ENCODE results near the gene NRSN1.
"Not testable (repeated sequence)": the region's sequence is repeated elsewhere in the genome, so short reads cannot be mapped to it uniquely, and the experiment has no call there.

The NRSN1 gene

GRCh38 chr6:24117021-24117420, 9.0 kb upstream of the NRSN1 start:
- Mint-ChIP-seq H3K4me1 (ENCODE audit: low read depth) (no peaks in the 10 kb centered on the region), H3K9me3 (no peaks in the 10 kb centered on the region), H3K27me3 (no peaks in the 10 kb centered on the region), H3K4me3 (no peak overlapping the region), H3K36me3 (ENCODE audit: low read depth) (no peaks in the 10 kb centered on the region), H3K27ac (no peak overlapping the region)
- DNase-seq = no peak

- Mint-ChIP-seq H3K4me1 (ENCODE audit: low read depth) (peaks cover 3% of the 10 kb centered on the region), H3K9me3 (peaks cover 5% of the 10 kb centered on the region), H3K27ac (no peak overlapping the region), H3K4me3 (no peak overlapping the region), H3K27me3 (peaks cover 36% of the 10 kb centered on the region), H3K36me3 (ENCODE audit: low read depth) (no peaks in the 10 kb centered on the region)
- no peak for DNase-seq
Observed at GRCh38 chr6:24122139-24122538, 3.9 kb upstream of the NRSN1 start.

GRCh38 chr6:24126586-24127192, 674 bp downstream of the NRSN1 start:
- H3K4me3 Mint-ChIP-seq = no peak overlapping the region
- DNase-seq = no peak

GRCh38 chr6:24127316-24127715, 1.3 kb downstream of the NRSN1 start:
- Mint-ChIP-seq H3K27me3 (peaks cover 46% of the 10 kb centered on the region), H3K4me1 (ENCODE audit: low read depth) (peaks cover 3% of the 10 kb centered on the region), H3K27ac (no peak overlapping the region), H3K36me3 (ENCODE audit: low read depth) (no peaks in the 10 kb centered on the region), H3K4me3 (no peak overlapping the region), H3K9me3 (peaks cover 5% of the 10 kb centered on the region)
- no peak for DNase-seq

More at GRCh38 chr6:24126586-24127192, 674 bp downstream of the NRSN1 start:
- no peaks in the 10 kb centered on the region for H3K36me3 Mint-ChIP-seq (ENCODE audit: low read depth)
- peaks cover 5% of the 10 kb centered on the region for H3K9me3 Mint-ChIP-seq
- peaks cover 47% of the 10 kb centered on the region for H3K27me3 Mint-ChIP-seq
- H3K4me1 Mint-ChIP-seq (ENCODE audit: low read depth) = peaks cover 3% of the 10 kb centered on the region
- H3K27ac Mint-ChIP-seq = no peak overlapping the region

GRCh38 chr6:24131751-24132150, 5.7 kb downstream of the NRSN1 start:
- H3K4me1 Mint-ChIP-seq (ENCODE audit: low read depth) = no peaks in the 10 kb centered on the region
- DNase-seq = no peak
- no peak overlapping the region for H3K27ac Mint-ChIP-seq
- peaks cover 1% of the 10 kb centered on the region for H3K9me3 Mint-ChIP-seq
- no peaks in the 10 kb centered on the region for H3K36me3 Mint-ChIP-seq (ENCODE audit: low read depth)
- peaks cover 20% of the 10 kb centered on the region for H3K27me3 Mint-ChIP-seq
- H3K4me3 Mint-ChIP-seq = no peak overlapping the region

GRCh38 chr6:24139080-24139479, 13.1 kb downstream of the NRSN1 start:
- Mint-ChIP-seq H3K4me3 (no peak overlapping the region), H3K36me3 (ENCODE audit: low read depth) (no peaks in the 10 kb centered on the region), H3K27me3 (peaks cover 2% of the 10 kb centered on the region), H3K4me1 (ENCODE audit: low read depth) (no peaks in the 10 kb centered on the region), H3K9me3 (no peaks in the 10 kb centered on the region), H3K27ac (no peak overlapping the region)
- no peak for DNase-seq

GRCh38 chr6:24139639-24140038, 13.6 kb downstream of the NRSN1 start:
- Mint-ChIP-seq H3K27ac (no peak overlapping the region), H3K4me1 (ENCODE audit: low read depth) (no peaks in the 10 kb centered on the region), H3K4me3 (no peak overlapping the region), H3K9me3 (no peaks in the 10 kb centered on the region), H3K27me3 (no peaks in the 10 kb centered on the region), H3K36me3 (ENCODE audit: low read depth) (no peaks in the 10 kb centered on the region)
- no peak for DNase-seq

- Mint-ChIP-seq H3K4me3 (no peak overlapping the region), H3K4me1 (ENCODE audit: low read depth) (no peaks in the 10 kb centered on the region), H3K36me3 (ENCODE audit: low read depth) (no peaks in the 10 kb centered on the region), H3K27me3 (no peaks in the 10 kb centered on the region), H3K27ac (no peak overlapping the region), H3K9me3 (no peaks in the 10 kb centered on the region)
- no peak for DNase-seq
Observed at GRCh38 chr6:24140591-24140990, 14.6 kb downstream of the NRSN1 start.

GRCh38 chr6:24142733-24143132, 16.7 kb downstream of the NRSN1 start:
- not testable (repeated sequence) for H3K4me1 Mint-ChIP-seq (ENCODE audit: low read depth); H3K4me3 Mint-ChIP-seq; H3K36me3 Mint-ChIP-seq (ENCODE audit: low read depth); H3K27me3 Mint-ChIP-seq; DNase-seq; H3K27ac Mint-ChIP-seq; H3K9me3 Mint-ChIP-seq

GRCh38 chr6:24145690-24146131, 19.7 kb downstream of the NRSN1 start:
- no peak overlapping the region for H3K27ac Mint-ChIP-seq
- no peaks in the 10 kb centered on the region for H3K4me1 Mint-ChIP-seq (ENCODE audit: low read depth)
- H3K27me3 Mint-ChIP-seq = peaks cover 12% of the 10 kb centered on the region
- H3K4me3 Mint-ChIP-seq = no peak overlapping the region
- H3K9me3 Mint-ChIP-seq = no peaks in the 10 kb centered on the region
- DNase-seq = no peak
- H3K36me3 Mint-ChIP-seq (ENCODE audit: low read depth) = no peaks in the 10 kb centered on the region

- Mint-ChIP-seq H3K4me3 (no peak overlapping the region), H3K9me3 (no peaks in the 10 kb centered on the region), H3K36me3 (ENCODE audit: low read depth) (no peaks in the 10 kb centered on the region), H3K4me1 (ENCODE audit: low read depth) (no peaks in the 10 kb centered on the region), H3K27me3 (peaks cover 12% of the 10 kb centered on the region), H3K27ac (no peak overlapping the region)
- no peak for DNase-seq
Observed at GRCh38 chr6:24146871-24147270, 20.9 kb downstream of the NRSN1 start.

- no peak for DNase-seq
- Mint-ChIP-seq H3K4me1 (ENCODE audit: low read depth) (no peaks in the 10 kb centered on the region), H3K9me3 (no peaks in the 10 kb centered on the region), H3K4me3 (no peak overlapping the region), H3K27me3 (peaks cover 12% of the 10 kb centered on the region), H3K27ac (no peak overlapping the region), H3K36me3 (ENCODE audit: low read depth) (no peaks in the 10 kb centered on the region)
Observed at GRCh38 chr6:24147511-24148153, 21.6 kb downstream of the NRSN1 start.

- Mint-ChIP-seq H3K36me3 (ENCODE audit: low read depth) (no peaks in the 10 kb centered on the region), H3K9me3 (no peaks in the 10 kb centered on the region), H3K4me3 (no peak overlapping the region), H3K4me1 (ENCODE audit: low read depth) (no peaks in the 10 kb centered on the region), H3K27ac (no peak overlapping the region), H3K27me3 (peaks cover 12% of the 10 kb centered on the region)
- no peak for DNase-seq
Observed at GRCh38 chr6:24148154-24148570, 22.1 kb downstream of the NRSN1 start.

- H3K27ac Mint-ChIP-seq = no peak overlapping the region
- no peaks in the 10 kb centered on the region for H3K4me1 Mint-ChIP-seq (ENCODE audit: low read depth)
- no peaks in the 10 kb centered on the region for H3K9me3 Mint-ChIP-seq
- H3K27me3 Mint-ChIP-seq = peaks cover 12% of the 10 kb centered on the region
- no peak overlapping the region for H3K4me3 Mint-ChIP-seq
- H3K36me3 Mint-ChIP-seq (ENCODE audit: low read depth) = no peaks in the 10 kb centered on the region
- no peak for DNase-seq
Observed at GRCh38 chr6:24148684-24149083, 22.7 kb downstream of the NRSN1 start.

- Mint-ChIP-seq H3K27me3 (peaks cover 12% of the 10 kb centered on the region), H3K4me1 (ENCODE audit: low read depth) (no peaks in the 10 kb centered on the region), H3K36me3 (ENCODE audit: low read depth) (no peaks in the 10 kb centered on the region)
Observed at GRCh38 chr6:24149296-24149695, 23.3 kb downstream of the NRSN1 start.

More at GRCh38 chr6:24149296-24149695, 23.3 kb downstream of the NRSN1 start:
- no peak for DNase-seq
- H3K9me3 Mint-ChIP-seq = no peaks in the 10 kb centered on the region
- H3K4me3 Mint-ChIP-seq = no peak overlapping the region
- no peak overlapping the region for H3K27ac Mint-ChIP-seq

Data from activated T-cell treated with anti-CD3 and anti-CD28 coated beads, Interleukin-2, amount 50 U/mL, for 24 hours (primary cell).